Measurements from ENCODE around the gene FUT1. TPM values are rescaled to one million over a fixed set of nuclear protein-coding genes. Genes with fewer than 3 reads are reported as not detected.

Gene FUT1
- total and polyA plus RNA-seq, 2 donors: 0.52 to 1.3 TPM

DNA sequence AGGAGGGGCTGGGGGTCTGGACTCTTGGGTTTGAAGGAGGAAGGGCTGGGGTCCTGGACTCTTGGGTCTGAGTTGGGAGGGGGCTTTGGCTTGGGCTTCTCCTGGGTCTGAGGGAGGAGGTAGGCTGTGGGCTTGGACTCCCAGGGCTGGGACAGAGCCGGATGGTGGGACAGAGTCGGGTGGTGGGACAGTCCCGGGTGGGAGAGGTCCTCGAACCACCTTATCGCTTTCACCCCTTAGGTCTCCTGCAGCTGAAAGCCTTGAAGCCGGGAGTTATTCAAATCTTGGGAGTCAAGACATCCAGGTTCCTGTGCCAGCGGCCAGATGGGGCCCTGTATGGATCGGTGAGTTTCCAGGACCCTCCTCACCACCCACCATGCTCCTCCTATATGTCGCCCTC, 4.2 kb upstream of the FUT1 start:
- 93% methylated on average over 9 of the region's 9 CpGs for WGBS
- Histone ChIP-seq H3K36me3 (ENCODE audit: control insufficient read depth in 2 of 2, insufficient read depth in 2 of 2, low read length in 1 of 2) (no peaks in the 10 kb centered on the region), H3K27ac (ENCODE audit: low read depth in 1 of 2, low read length in 1 of 2) (no peak overlapping the region), H3K9me3 (ENCODE audit: control insufficient read depth in 2 of 2, insufficient read depth in 1 of 2, low read length in 1 of 2) (no peaks in the 10 kb centered on the region), H3K27me3 (ENCODE audit: control insufficient read depth in 2 of 2, insufficient read depth in 1 of 2, low read length in 1 of 2) (peaks cover 22 to 72% of the 10 kb centered on the region in 2 donors), H3K4me1 (ENCODE audit: control insufficient read depth in 2 of 2, insufficient read depth in 2 of 2, low read length in 2 of 2) (peaks cover 8 to 20% of the 10 kb centered on the region in 2 donors), H3K4me3 (ENCODE audit: low read length in 2 of 2) (no peak overlapping the region)
- DNase-seq (ENCODE audit: low read depth in 6 of 9, low spot score in 9 of 9): no peak

DNA sequence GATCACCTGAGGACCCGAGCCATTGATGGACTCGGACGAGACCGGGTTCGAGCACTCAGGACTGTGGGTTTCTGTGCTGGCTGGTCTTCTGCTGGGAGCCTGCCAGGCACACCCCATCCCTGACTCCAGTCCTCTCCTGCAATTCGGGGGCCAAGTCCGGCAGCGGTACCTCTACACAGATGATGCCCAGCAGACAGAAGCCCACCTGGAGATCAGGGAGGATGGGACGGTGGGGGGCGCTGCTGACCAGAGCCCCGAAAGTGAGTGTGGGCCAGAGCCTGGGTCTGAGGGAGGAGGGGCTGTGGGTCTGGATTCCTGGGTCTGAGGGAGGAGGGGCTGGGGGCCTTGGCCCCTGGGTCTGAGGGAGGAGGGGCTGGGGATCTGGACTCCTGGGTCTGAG, 3.8 kb upstream of the FUT1 start:
- H3K4me3 ChIP-seq (ENCODE audit: low read length in 2 of 2): no peak overlapping the region
- 95% methylated on average over 11 of the region's 11 CpGs for WGBS

DNA sequence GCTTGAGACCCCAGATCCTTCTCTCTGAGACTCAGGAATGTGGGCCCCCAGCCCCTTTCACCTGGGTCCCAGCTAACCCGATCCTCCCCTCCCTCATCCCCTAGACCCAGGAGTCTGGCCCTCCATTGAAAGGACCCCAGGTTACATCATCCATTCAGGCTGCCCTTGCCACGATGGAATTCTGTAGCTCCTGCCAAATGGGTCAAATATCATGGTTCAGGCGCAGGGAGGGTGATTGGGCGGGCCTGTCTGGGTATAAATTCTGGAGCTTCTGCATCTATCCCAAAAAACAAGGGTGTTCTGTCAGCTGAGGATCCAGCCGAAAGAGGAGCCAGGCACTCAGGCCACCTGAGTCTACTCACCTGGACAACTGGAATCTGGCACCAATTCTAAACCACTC, 3.3 kb upstream of the FUT1 start:
- Histone ChIP-seq H3K9me3 (ENCODE audit: control insufficient read depth in 2 of 2, insufficient read depth in 1 of 2, low read length in 1 of 2) (no peaks in the 10 kb centered on the region), H3K4me3 (ENCODE audit: low read length in 2 of 2) (no peak overlapping the region), H3K27ac (ENCODE audit: low read depth in 1 of 2, low read length in 1 of 2) (no peak overlapping the region), H3K27me3 (ENCODE audit: control insufficient read depth in 2 of 2, insufficient read depth in 1 of 2, low read length in 1 of 2) (peaks cover 25 to 72% of the 10 kb centered on the region in 2 donors), H3K4me1 (ENCODE audit: control insufficient read depth in 2 of 2, insufficient read depth in 2 of 2, low read length in 2 of 2) (peaks cover 8 to 20% of the 10 kb centered on the region in 2 donors), H3K36me3 (ENCODE audit: control insufficient read depth in 2 of 2, insufficient read depth in 2 of 2, low read length in 1 of 2) (no peaks in the 10 kb centered on the region)
- WGBS: 91% methylated on average over 5 of the region's 5 CpGs
- no peak for DNase-seq (ENCODE audit: low read depth in 6 of 9, low spot score in 9 of 9)

More for the DNA sequence above, 3.8 kb upstream of the FUT1 start:
- H3K27me3 ChIP-seq (ENCODE audit: control insufficient read depth in 2 of 2, insufficient read depth in 1 of 2, low read length in 1 of 2): peaks cover 22 to 72% of the 10 kb centered on the region in 2 donors
- H3K4me1 ChIP-seq (ENCODE audit: control insufficient read depth in 2 of 2, insufficient read depth in 2 of 2, low read length in 2 of 2): peaks cover 8 to 20% of the 10 kb centered on the region in 2 donors
- no peak overlapping the region for H3K27ac ChIP-seq (ENCODE audit: low read depth in 1 of 2, low read length in 1 of 2)
- no peaks in the 10 kb centered on the region for H3K9me3 ChIP-seq (ENCODE audit: control insufficient read depth in 2 of 2, insufficient read depth in 1 of 2, low read length in 1 of 2)
- DNase-seq (ENCODE audit: low read depth in 6 of 9, low spot score in 9 of 9): no peak
- H3K36me3 ChIP-seq (ENCODE audit: control insufficient read depth in 2 of 2, insufficient read depth in 2 of 2, low read length in 1 of 2): no peaks in the 10 kb centered on the region

DNA sequence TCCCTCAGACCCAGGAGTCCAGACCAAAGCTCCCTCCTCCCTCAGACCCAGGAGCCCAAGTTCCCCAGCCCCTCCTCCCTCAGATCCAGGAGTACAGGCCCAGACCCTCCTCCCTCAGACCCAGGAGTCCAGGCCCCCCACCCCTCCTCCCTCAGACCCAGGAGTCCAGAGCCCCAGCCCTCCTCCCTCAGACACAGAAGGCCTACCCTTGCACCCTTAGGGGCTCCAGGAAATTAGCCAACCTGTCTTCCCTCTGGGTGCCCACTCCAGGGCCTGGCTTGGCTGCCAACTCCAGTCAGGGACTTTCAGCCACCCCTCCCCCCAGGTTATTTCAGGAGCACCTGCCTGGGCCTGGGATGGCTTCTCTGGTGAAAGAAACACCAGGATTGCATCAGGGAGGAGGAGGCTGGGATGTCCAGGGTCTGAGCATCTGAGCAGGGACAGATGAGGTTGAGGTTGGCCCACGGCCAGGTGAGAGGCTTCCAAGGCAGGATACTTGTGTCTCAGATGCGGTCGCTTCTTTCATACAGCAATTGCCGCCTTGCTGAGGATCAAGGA, 2.7 kb upstream of the FUT1 start, which contains the start of gene FGF21:
TSS of gene FGF21 (plus strand) at position 441 of the 558 bp plus-strand sequence. CDS start 713 bp downstream, outside the sequence.
- WGBS: 85% methylated on average over 4 of the region's 4 CpGs
- no peak within 1 kb of the TSS for H3K27ac ChIP-seq (ENCODE audit: low read depth in 1 of 2, low read length in 1 of 2)
- no peak for DNase-seq (ENCODE audit: low read depth in 6 of 9, low spot score in 9 of 9)
- H3K4me1 ChIP-seq (ENCODE audit: control insufficient read depth in 2 of 2, insufficient read depth in 2 of 2, low read length in 2 of 2): peaks cover 8 to 17% of the 10 kb centered on the region in 2 donors
- no peaks in the 10 kb centered on the region for H3K9me3 ChIP-seq (ENCODE audit: control insufficient read depth in 2 of 2, insufficient read depth in 1 of 2, low read length in 1 of 2)
- no peak within 1 kb of the TSS for H3K4me3 ChIP-seq (ENCODE audit: low read length in 2 of 2)
- H3K27me3 ChIP-seq (ENCODE audit: control insufficient read depth in 2 of 2, insufficient read depth in 1 of 2, low read length in 1 of 2): peaks cover 30 to 73% of the 10 kb centered on the region in 2 donors
- H3K36me3 ChIP-seq (ENCODE audit: control insufficient read depth in 2 of 2, insufficient read depth in 2 of 2, low read length in 1 of 2): no peaks in the 10 kb centered on the region

DNA sequence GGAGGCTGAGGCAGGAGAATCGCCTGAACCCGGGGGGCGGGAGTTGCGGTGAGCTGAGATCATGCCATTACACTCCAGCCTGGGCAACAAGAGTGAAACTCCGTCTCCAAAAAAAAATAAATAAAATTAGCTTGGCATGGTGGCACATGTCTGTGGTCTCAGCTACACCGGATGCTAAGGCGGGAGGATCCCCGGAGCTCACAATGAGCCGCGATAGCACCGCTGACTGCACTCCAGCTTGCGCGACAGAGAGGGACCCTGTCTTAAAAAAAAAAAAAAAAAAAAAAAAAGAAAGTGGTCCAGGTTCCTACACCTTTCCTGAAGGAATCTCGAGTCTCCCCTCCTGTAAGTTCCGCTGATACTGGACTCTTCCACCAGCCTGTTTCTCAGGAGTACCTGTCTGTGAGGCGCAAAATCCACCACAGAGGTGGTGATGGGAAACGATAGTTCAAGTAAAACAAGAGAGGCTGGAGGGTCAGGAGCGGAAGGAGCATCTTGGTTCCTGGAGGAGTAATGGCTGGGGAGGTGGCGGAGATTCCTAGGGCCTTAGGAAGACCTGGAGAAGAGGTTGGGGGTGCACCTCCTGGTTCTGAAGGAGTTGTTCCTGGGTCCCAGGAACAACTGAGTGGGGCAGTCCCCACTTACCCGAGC, 471 bp downstream of the FUT1 start:
- WGBS: 28% methylated on average over 20 of the region's 20 CpGs
- H3K27me3 ChIP-seq (ENCODE audit: control insufficient read depth in 2 of 2, insufficient read depth in 1 of 2, low read length in 1 of 2): peaks cover 30 to 93% of the 10 kb centered on the region in 2 donors

DNA sequence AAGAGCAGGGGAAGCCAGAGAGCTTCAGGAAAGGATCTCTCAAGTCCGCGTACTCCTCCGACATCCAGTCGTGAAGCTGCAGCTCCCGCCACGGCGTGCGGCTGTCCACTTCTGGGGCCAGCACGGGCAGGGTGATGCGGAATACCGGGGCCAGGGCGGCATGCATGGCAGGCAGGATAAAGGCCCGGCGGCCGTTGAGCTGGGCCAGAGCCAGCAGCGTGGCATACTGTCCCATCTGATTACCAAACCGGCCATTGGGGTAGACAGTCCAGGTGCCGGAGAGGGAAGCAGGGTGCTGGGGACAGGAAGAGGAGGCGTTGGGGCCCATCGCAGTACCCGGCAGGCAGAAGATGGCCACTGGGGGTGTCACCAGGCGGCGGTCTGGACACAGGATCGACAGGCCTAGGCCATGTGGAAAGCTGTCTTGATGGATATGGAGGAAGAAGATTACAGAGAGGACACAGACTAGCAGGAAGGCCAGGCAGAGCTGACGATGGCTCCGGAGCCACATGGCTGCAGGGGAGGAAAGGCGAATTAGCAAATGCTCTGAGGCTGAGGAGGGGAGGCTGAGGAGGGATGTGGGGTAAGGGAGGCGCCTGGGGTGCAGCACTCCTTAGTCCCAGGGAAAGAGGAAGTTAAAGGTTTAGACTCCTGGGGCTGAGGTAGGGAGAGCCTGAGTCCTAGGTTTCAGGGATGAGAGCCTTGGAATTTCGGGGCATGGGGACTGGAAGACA, 1.5 kb downstream of the FUT1 start:
- H3K27ac ChIP-seq (ENCODE audit: low read depth in 1 of 2, low read length in 1 of 2): no peak overlapping the region
- H3K4me3 ChIP-seq (ENCODE audit: low read length in 2 of 2): no peak overlapping the region
- DNase-seq (ENCODE audit: low read depth in 6 of 9, low spot score in 9 of 9): no peak
- H3K9me3 ChIP-seq (ENCODE audit: control insufficient read depth in 2 of 2, insufficient read depth in 1 of 2, low read length in 1 of 2): peaks cover 0 to 14% of the 10 kb centered on the region in 2 donors
- H3K4me1 ChIP-seq (ENCODE audit: control insufficient read depth in 2 of 2, insufficient read depth in 2 of 2, low read length in 2 of 2): peaks cover 8 to 30% of the 10 kb centered on the region in 2 donors
- H3K27me3 ChIP-seq (ENCODE audit: control insufficient read depth in 2 of 2, insufficient read depth in 1 of 2, low read length in 1 of 2): peaks cover 37 to 93% of the 10 kb centered on the region in 2 donors
- no peaks in the 10 kb centered on the region for H3K36me3 ChIP-seq (ENCODE audit: control insufficient read depth in 2 of 2, insufficient read depth in 2 of 2, low read length in 1 of 2)
- 97% methylated on average over 29 of the region's 29 CpGs for WGBS

More for the DNA sequence above, 471 bp downstream of the FUT1 start:
- no peaks in the 10 kb centered on the region for H3K36me3 ChIP-seq (ENCODE audit: control insufficient read depth in 2 of 2, insufficient read depth in 2 of 2, low read length in 1 of 2)
- peak in 1 of 9 donors; percentile 41 for DNase-seq (ENCODE audit: low read depth in 6 of 9, low spot score in 9 of 9)
- H3K4me3 ChIP-seq (ENCODE audit: low read length in 2 of 2): peak overlapping the region; percentile 12 to 36
- peaks cover 0 to 6% of the 10 kb centered on the region in 2 donors for H3K9me3 ChIP-seq (ENCODE audit: control insufficient read depth in 2 of 2, insufficient read depth in 1 of 2, low read length in 1 of 2)
- no peak overlapping the region for H3K27ac ChIP-seq (ENCODE audit: low read depth in 1 of 2, low read length in 1 of 2)
- H3K4me1 ChIP-seq (ENCODE audit: control insufficient read depth in 2 of 2, insufficient read depth in 2 of 2, low read length in 2 of 2): peaks cover 8 to 22% of the 10 kb centered on the region in 2 donors

DNA sequence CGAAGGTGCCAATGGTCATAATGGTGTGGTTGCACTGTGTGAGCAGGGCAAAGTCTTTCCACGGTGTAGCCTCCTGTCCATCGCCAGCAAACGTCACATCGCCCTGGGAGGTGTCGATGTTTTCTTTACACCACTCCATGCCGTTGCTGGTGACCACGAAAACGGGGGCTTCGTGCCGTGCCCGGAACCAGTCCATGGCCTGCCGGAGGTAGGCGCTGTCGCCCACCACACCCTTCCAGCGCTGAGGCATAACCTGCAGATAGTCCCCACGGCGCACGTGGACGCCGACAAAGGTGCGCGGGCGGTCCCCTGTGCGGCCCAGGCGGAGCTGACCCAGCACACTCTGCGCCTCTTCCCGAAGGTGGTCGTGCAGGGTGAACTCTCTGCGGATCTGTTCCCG, 2.1 kb downstream of the FUT1 start:
- Histone ChIP-seq H3K27me3 (ENCODE audit: control insufficient read depth in 2 of 2, insufficient read depth in 1 of 2, low read length in 1 of 2) (peaks cover 43 to 94% of the 10 kb centered on the region in 2 donors), H3K4me3 (ENCODE audit: low read length in 2 of 2) (no peak overlapping the region), H3K4me1 (ENCODE audit: control insufficient read depth in 2 of 2, insufficient read depth in 2 of 2, low read length in 2 of 2) (peaks cover 8 to 32% of the 10 kb centered on the region in 2 donors), H3K27ac (ENCODE audit: low read depth in 1 of 2, low read length in 1 of 2) (no peak overlapping the region), H3K36me3 (ENCODE audit: control insufficient read depth in 2 of 2, insufficient read depth in 2 of 2, low read length in 1 of 2) (no peaks in the 10 kb centered on the region), H3K9me3 (ENCODE audit: control insufficient read depth in 2 of 2, insufficient read depth in 1 of 2, low read length in 1 of 2) (peaks cover 0 to 19% of the 10 kb centered on the region in 2 donors)
- no peak for DNase-seq (ENCODE audit: low read depth in 6 of 9, low spot score in 9 of 9)
- WGBS: 98% methylated on average over 31 of the region's 31 CpGs

DNA sequence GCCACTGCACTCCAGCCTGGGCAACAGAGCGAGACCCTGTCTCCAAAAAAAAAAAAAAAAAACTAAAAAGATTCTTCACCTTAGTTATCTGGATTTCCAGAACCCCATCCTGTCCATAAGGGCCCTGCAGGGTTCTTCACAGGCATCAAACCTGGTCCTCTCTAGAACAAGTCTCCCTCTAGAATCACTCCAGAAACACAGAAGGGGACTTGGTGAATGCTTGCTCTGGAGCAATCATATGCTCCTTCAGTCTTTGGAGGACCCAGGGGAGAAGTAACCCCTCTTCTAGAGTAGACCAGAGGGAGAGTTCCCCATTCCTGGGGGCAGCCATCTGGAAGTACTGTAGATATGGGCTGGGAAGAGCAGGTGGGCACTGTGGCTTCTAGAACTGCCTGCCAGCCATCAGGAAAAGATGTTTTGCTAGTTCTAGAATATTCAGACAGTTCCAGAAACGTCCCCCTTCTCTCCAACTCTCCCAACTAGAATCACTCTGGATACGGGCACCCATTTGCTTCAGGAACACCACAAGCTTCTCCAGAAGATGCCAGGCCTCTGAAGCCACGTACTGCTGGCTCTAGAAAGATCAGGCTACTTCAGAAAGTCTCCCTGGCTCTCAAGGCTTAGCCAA, 2.8 kb downstream of the FUT1 start:
- DNase-seq (ENCODE audit: low read depth in 6 of 9, low spot score in 9 of 9): no peak
- 81% methylated on average over 4 of the region's 4 CpGs for WGBS
- H3K27me3 ChIP-seq (ENCODE audit: control insufficient read depth in 2 of 2, insufficient read depth in 1 of 2, low read length in 1 of 2): peaks cover 42 to 94% of the 10 kb centered on the region in 2 donors
- H3K27ac ChIP-seq (ENCODE audit: low read depth in 1 of 2, low read length in 1 of 2): no peak overlapping the region
- H3K9me3 ChIP-seq (ENCODE audit: control insufficient read depth in 2 of 2, insufficient read depth in 1 of 2, low read length in 1 of 2): peaks cover 0 to 20% of the 10 kb centered on the region in 2 donors
- H3K36me3 ChIP-seq (ENCODE audit: control insufficient read depth in 2 of 2, insufficient read depth in 2 of 2, low read length in 1 of 2): no peaks in the 10 kb centered on the region
- peaks cover 8 to 33% of the 10 kb centered on the region in 2 donors for H3K4me1 ChIP-seq (ENCODE audit: control insufficient read depth in 2 of 2, insufficient read depth in 2 of 2, low read length in 2 of 2)
- H3K4me3 ChIP-seq (ENCODE audit: low read length in 2 of 2): no peak overlapping the region
